CD4-positive, alpha-beta T cell treated with Interferon gamma for 1 hour (primary cell): ENCODE results near the gene LHB.

Experiments used
- DNase-seq: peaks from one replicate; pipeline ENCODE4 v3.0.0-alpha.2; 2020

Gene LHB

DNA sequence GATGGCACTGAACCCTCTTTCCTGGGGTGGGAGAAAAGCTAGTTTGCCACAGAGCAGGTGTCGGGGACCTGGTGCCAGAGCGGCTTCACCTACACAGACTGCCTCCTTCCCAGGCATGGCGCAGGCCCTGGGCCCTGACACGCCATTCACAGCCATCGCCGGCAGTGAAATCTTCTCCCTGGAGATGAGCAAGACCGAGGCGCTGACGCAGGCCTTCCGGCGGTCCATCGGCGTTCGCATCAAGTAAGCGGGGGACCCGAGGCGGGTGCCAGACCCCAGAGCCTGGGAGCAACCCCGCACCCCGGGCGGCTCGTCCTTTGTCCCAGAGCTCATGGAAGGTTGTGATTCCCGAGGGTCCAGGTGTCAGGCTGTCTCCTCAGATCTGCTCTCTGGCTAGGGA is 10.0 kb downstream of the LHB start:
- DNase-seq, result no peak

- no peak for DNase-seq
Measured at GRCh38 chr19:49004964-49005614, 11.8 kb downstream of the LHB start.

DNA sequence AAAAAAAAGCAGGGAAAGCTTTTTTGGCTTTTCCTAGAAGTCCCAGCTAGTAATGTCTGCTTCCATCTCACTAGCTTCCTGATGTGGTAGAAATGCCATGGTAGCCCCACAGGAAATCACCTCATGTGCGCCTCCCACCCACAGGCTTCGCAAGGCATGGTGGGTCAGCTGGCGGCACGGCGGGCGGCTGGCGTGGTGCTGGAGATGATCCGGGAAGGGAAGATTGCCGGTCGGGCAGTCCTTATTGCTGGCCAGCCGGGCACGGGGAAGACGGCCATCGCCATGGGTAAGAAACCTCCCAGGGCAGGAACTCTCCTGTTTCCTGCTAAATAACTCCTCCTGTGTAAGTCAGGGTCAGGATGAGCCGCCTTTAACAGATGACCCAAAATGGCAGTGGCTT is 12.8 kb downstream of the LHB start:
- DNase-seq, result no peak

GRCh38 chr19:48999481-49000325 is 17.2 kb downstream of the LHB start:
- peak; percentile 58 for DNase-seq

DNA sequence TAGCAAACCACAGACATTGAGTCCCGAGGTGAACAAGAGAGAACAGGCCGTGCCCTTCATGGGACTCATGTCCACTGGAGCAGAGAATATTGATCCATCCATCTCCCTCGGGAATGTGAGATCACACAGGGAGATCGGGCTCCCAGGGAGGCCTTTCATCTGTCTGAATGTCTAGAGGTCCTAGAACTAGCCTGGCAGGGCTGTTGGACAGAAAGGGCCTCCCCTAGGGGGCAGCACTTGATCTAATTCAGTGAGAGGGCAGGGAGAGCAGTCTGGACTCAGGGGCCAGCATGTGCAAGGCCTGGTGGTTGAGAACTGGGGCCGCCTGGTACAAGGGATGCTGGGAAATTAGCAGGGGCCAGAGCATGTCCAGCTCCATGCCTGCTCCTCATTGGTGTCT is 18.9 kb downstream of the LHB start:
- peak; percentile 24 for DNase-seq

DNA sequence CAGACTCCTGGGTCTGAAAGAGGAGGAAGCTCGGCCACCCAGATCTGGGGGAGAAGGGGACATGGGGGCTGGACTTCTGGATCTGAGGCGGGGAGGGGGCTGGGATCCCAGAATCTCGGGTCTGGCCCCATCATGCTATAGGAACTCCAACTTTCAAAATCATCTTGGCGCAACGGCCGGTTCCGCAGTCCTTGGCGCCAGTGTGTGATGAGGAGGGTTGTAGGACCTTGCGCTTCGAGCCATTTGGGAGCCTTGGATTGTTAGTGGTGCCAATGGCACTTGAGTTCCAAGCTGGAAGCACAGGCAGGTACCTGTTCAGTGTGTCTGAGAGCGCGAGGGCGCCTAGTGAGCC is 22.9 kb downstream of the LHB start:
- no peak for DNase-seq

GRCh38 chr19:48993175-48994034 is 23.5 kb downstream of the LHB start, which contains the start of the genes GYS1 and RUVBL2:
Gene GYS1 (minus strand): TSS chr19:48993309. CDS start chr19:48993112, 197 bp downstream.
Gene RUVBL2 (plus strand): TSS chr19:48993887. CDS start chr19:48993912, 25 bp downstream.
- DNase-seq, result peak; percentile 100

GRCh38 chr19:48992581-48993174 is 24.2 kb downstream of the LHB start:
- DNase-seq, result no peak

DNA sequence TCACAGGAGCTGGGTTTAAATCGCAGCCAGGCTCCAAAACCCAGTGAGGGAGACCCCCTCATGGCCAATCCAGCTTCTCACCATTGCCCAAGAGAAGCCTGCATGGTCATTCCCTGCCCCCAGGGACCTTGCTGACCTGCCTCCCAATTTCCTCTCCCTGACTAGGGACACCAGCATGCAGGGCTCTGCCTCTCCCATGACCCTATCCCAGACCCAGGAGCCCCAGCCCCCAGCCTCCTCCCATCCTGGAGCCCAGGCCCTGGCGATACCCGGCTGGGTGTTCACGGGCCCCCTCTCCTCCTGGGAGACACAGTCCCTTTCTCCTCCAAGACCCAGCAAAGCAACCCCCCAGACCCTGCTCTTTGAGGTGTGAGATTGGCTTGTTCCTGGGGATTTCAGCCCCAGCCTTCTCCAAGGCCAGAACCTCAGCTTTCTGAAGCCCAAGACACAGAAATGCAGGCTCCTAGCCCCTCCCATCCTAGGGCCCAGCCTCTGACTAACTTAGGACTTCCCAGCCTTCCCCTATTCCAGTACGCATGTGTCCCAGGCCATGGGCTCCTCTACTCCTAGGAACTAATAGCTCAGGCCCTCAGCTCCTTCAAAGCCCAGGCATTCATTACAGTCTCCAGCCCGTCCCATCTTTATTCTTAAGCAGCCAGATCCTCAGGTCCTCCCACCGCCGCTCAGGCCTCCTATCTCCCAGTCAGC is 24.9 kb downstream of the LHB start:
- peak; percentile 23 for DNase-seq

DNA sequence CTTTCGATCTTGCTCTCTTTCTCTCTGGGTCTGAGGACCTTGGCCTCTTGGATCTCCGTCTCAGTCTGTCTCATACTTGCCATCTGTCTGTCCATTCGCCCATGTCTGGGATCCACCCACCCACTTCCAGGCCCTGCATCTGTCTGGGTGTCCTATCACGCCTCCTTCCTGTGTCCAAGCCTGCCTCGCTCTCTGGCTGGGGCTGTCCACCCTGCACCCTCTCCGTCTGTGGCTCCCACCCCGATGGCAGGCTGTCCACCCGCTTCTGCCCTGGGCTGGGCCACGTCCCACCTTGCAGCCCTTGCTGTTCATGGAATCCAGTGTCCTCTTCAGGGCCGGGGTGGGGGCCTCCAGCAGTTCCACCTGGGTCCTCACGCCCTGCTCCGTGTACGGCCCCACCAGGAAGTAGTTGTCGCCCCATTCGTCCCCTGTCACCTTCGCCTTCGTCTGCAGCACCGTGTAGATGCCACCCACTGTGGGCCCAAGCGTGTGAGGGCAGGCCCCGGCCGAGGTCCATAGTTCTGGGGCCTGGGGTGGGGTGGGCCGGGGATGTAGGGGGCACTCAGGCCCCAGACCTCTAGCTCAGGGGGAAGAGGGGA is 25.8 kb downstream of the LHB start:
- no peak for DNase-seq

DNA sequence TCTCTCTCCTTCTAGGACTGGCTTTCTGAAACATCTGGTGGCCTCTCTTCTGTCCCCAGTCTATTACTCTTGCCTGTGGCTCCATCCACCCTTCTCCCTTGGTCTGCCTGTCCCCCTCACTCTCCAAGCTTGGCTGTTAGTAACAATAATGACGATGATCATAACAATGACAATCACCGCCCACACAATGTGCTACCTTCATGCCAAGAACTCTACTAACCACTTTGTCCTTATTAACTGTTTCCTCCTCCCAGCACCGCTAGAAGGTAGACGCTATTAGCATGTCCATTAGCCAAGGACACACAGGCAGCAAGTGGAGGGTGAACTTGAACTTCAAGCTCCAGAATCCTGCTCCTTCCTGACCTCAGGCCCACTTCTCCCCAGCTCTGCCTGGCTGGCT is 26.5 kb downstream of the LHB start:
- DNase-seq, result no peak

DNA sequence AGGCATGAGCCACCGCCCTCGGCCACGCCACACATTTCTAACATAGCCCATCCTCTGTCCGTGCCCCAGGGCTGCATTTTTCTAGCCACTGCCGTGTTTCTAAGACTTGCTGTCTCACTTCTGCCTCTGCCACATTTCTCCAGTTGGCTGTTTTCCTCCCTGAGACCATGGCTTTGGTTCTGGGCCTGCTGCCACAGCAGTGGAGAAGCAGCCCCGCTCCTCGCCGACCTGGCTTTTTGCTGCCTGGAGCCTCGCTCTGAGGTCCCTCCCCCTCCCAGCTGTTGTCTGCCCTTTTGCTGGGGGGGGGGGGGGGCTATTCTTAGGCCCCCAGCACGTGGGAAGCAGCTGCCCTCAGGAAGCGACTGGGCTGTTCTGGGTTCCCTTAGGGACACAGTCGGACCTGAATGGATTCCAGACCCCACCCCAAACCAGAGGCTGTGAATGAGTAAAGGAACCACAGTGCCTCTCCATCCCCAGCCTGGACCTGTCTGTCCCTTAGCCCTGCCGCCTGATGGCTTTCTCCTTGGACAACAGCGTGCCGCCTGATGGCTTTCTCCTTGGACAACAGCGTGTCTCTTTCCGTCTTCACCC is 27.1 kb downstream of the LHB start:
- DNase-seq, result no peak

- no peak for DNase-seq
Measured at GRCh38 chr19:48988860-48989259, 28.0 kb downstream of the LHB start.

GRCh38 chr19:48988286-48988685 is 28.6 kb downstream of the LHB start:
- no peak for DNase-seq

GRCh38 chr19:48987323-48987722 is 29.6 kb downstream of the LHB start:
- no peak for DNase-seq

DNA sequence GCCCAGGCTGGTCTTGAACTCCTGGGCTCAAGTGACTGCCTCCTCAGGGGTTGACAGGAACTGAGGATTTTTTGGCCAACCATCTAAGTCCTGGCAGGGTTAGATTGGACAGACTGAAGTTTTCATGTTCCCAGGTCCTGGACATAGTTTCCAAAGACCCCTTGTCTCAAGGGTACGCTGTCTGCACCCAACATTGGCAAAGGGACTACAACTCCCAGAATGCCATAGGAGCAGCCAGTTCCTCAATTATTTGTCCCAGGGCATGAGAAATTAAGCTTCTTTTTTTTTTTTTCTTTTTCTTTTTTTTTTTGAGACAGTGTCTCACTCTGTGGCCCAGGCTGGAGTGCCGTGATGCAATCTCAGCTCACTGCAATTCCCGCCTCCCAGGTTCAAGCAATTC is 30.7 kb downstream of the LHB start:
- DNase-seq, result no peak

DNA sequence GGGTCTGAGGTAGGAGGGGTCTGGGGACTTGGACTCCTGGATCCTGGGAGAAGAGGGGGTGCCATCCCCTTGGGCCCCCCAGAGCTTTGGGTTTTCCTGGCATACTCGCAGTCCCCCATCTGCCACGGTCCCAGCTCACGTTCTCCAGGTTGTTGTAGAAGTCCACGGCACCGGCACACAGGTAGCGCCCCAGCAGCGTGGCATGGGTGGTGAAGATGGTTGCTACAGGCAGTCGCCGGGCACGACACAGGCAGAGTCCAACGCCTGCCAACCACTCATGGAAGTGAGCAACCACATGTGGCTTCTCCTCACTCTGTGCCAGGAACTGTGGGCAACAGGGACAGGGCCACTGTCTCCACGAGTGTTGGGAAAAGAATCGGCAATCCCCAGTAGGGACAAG is 31.2 kb downstream of the LHB start:
- DNase-seq, result no peak

DNA sequence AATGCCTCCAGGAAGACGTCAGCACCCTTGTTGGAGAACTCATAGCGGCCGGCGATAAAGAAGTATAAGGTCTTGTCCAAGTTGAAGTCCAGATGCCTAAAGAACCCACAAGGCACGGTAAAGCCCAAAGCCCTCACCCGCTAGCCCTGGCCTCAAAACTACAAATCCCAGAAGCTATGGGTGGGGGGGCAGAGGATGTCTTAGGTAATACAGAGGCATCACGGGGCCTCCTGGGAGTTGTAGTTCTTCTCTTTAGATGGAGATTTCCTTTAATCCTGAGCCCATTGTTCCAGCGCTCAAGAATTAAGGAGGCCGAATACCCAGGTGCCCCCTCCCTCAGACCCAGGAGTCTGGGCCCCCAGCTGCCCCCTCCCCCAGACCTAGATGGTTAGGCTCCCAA is 34.6 kb downstream of the LHB start:
- DNase-seq, result no peak

GRCh38 chr19:48977061-48977460 is 39.8 kb downstream of the LHB start:
- no peak for DNase-seq

- DNase-seq, result peak; percentile 41
Measured at GRCh38 chr19:48975947-48976847, 40.7 kb downstream of the LHB start.
